SK-N-SH (cell line): ENCODE measurements around the gene HIF1AN.

Experiments used
- CHD2 ChIP-seq: fragments of 150-350 bp; IDR thresholded peaks from 2 replicates; pipeline ENCODE4 v1.6.1; 2018; ENCODE audit warnings: low read length; ENCODE audit not compliant: partially characterized antibody
- JUND ChIP-seq: IDR thresholded peaks from 2 replicates; pipeline ENCODE4 v1.4.0; 2012
- MXI1 ChIP-seq: IDR thresholded peaks from 2 replicates; pipeline ENCODE4 v1.6.1; 2012; ENCODE audit warnings: mild to moderate bottlenecking, low read depth, low read length, improper control_type of control experiment
- PBX3 ChIP-seq: IDR thresholded peaks from 2 replicates; pipeline ENCODE4; 2012
- RAD21 ChIP-seq: IDR thresholded peaks from 2 replicates; pipeline ENCODE4 v1.6.1; 2012; ENCODE audit warnings: mild to moderate bottlenecking, low read length
- TAF1 ChIP-seq: IDR thresholded peaks from 2 replicates; pipeline ENCODE4 v1.6.1; 2012; ENCODE audit warnings: low read depth, mild to moderate bottlenecking, low read length, moderate library complexity, borderline replicate concordance
- TCF12 ChIP-seq: IDR thresholded peaks from 2 replicates; pipeline ENCODE4 v1.4.0; 2012
- YY1 ChIP-seq: IDR thresholded peaks from 2 replicates; pipeline ENCODE4 v1.4.0; 2012; ENCODE audit warnings: low read depth, mild to moderate bottlenecking
- TF ChIP-seq, protein P1 (sequence below): fragments of 200-600 bp; sonication (generic); IDR thresholded peaks from 2 replicates; pipeline ENCODE4 v1.6.1; 2017; ENCODE audit warnings: antibody characterized with exemption, mild to moderate bottlenecking, moderate library complexity

GRCh38 chr10:100518761-100519241, 16.9 kb upstream of the HIF1AN start:
- TF ChIP-seq, protein P1, sequence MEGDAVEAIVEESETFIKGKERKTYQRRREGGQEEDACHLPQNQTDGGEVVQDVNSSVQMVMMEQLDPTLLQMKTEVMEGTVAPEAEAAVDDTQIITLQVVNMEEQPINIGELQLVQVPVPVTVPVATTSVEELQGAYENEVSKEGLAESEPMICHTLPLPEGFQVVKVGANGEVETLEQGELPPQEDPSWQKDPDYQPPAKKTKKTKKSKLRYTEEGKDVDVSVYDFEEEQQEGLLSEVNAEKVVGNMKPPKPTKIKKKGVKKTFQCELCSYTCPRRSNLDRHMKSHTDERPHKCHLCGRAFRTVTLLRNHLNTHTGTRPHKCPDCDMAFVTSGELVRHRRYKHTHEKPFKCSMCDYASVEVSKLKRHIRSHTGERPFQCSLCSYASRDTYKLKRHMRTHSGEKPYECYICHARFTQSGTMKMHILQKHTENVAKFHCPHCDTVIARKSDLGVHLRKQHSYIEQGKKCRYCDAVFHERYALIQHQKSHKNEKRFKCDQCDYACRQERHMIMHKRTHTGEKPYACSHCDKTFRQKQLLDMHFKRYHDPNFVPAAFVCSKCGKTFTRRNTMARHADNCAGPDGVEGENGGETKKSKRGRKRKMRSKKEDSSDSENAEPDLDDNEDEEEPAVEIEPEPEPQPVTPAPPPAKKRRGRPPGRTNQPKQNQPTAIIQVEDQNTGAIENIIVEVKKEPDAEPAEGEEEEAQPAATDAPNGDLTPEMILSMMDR = peak; percentile 85
- TF ChIP-seq PBX3 (no peak), CHD2 (no peak), RAD21 (peak; percentile 75), TCF12 (no peak), JUND (no peak), YY1 (no peak), MXI1 (no peak), TAF1 (no peak)
